Thyroid gland (tissue), 4 donors: ENCODE measurements around the gene BRAT1. TPM values are rescaled to one million over a fixed set of nuclear protein-coding genes. Genes with fewer than 3 reads are reported as not detected.

Source experiments
- DNase-seq, 2 donors: peaks; one replicate each; pipeline ENCODE4 v3.0.0-alpha.2; 2019
- H3K27ac ChIP-seq, 3 donors: fragments of 200-600 bp; sonication (generic); 1 replicate in 2 of 3; 2 replicates in 1 of 3; pipeline ENCODE4 v1.5.1; 2016 to 2019; ENCODE audit warnings: mild to moderate bottlenecking in 1 of 3, moderate library complexity in 1 of 3
- H3K27me3 ChIP-seq: fragments of 200-600 bp; sonication (generic); one replicate; pipeline ENCODE4 v1.5.1; 2019
- H3K36me3 ChIP-seq, 2 donors: fragments of 200-600 bp; sonication (generic); one replicate each; pipeline ENCODE4 v1.5.1; 2016 to 2019
- H3K4me1 ChIP-seq, 2 donors: fragments of 200-600 bp; sonication (generic); one replicate each; pipeline ENCODE4 v1.5.1; 2017 to 2019
- H3K4me3 ChIP-seq, 3 donors: fragments of 200-600 bp; sonication (generic); replicated peaks in 1 of 3; 1 replicate in 2 of 3; 2 replicates in 1 of 3; pipeline ENCODE4 v1.5.1; 2016; ENCODE audit warnings: mild to moderate bottlenecking in 1 of 3
- H3K9me3 ChIP-seq: fragments of 200-600 bp; sonication (generic); one replicate; pipeline ENCODE4 v1.5.1; 2017
- CTCF ChIP-seq, 6 experiments: fragments of 200-600 bp in 3 of 6; fragments of 450-650 bp in 3 of 6; sonication (generic) in 3 of 6; IDR thresholded peaks; one replicate each; pipeline ENCODE4 v1.5.1; 2016 to 2019; ENCODE audit warnings: antibody characterized with exemption in 6 of 6, mild to moderate bottlenecking in 2 of 6, inconsistent platforms in 1 of 6, moderate library complexity in 1 of 6
- POLR2A ChIP-seq, 2 donors: fragments of 450-650 bp; IDR thresholded peaks; one replicate each; pipeline ENCODE4 v1.6.1; 2017; ENCODE audit warnings: antibody characterized with exemption in 2 of 2, mild to moderate bottlenecking in 2 of 2, moderate library complexity in 1 of 2
- WGBS, 2 donors: methylation state at CpG; one replicate each; pipeline ENCODE4 v1.1.5; 2017; 5-methylcytosine and 5-hydroxymethylcytosine counted together
- intact Hi-C: fragments of 100-400 bp; cut with DNase I; formaldehyde crosslinking; loops from one replicate; pipeline ENCODE4 v1.15.1; 2023
- total RNA-seq, 4 donors: library from RNA; depleted of rRNA; stranded (reverse); fragments of >200 nt; gene quantifications; one replicate each; pipeline ENCODE4 v1.2.3, GENCODE V29; 2016

BRAT1 gene
- total RNA-seq, 4 donors from 2014 or later = 37.2 to 51.8 (median 45.6) TPM

- H3K27ac ChIP-seq = no peak overlapping the region
- H3K4me1 ChIP-seq = peaks cover 9 to 10% of the 10 kb centered on the region in 2 donors
- H3K9me3 ChIP-seq = no peaks in the 10 kb centered on the region
- no peak overlapping the region for H3K4me3 ChIP-seq
- no peak for TF ChIP-seq POLR2A (IDR thresholded peaks at IDR 0.05)
- TF ChIP-seq CTCF (IDR thresholded peaks at IDR 0.05) = no peak
- WGBS, 2 donors = 96 to 97% methylated on average over 8 of the region's 8 CpGs
- no peak for DNase-seq
- no peaks in the 10 kb centered on the region for H3K27me3 ChIP-seq
- intact Hi-C loops = loop anchor here (5.0 to 10.0 kb wide), 2 partner anchors 69 to 293 kb away; partner anchors contain the start of gene GNA12
- peaks cover 9 to 12% of the 10 kb centered on the region in 2 donors for H3K36me3 ChIP-seq
These were observed 3.9 kb downstream of the BRAT1 start for GRCh38 chr7:2551418-2551817.

GRCh38 chr7:2546776-2547586 is 8.3 kb downstream of the BRAT1 start:
- 94 to 96% methylated on average over 25 to 31 of the region's 31 CpGs for WGBS, 2 donors
- Histone ChIP-seq H3K36me3 (peaks cover 35 to 41% of the 10 kb centered on the region in 2 donors), H3K27me3 (no peaks in the 10 kb centered on the region), H3K4me1 (no peaks in the 10 kb centered on the region), H3K9me3 (no peaks in the 10 kb centered on the region), H3K4me3 (no peak overlapping the region), H3K27ac (no peak overlapping the region)
- no peak for TF ChIP-seq CTCF (IDR thresholded peaks at IDR 0.05)
- no peak for TF ChIP-seq POLR2A (IDR thresholded peaks at IDR 0.05)
- no peak for DNase-seq
- intact Hi-C loops = no loop called here

- no peak for DNase-seq
- no peaks in the 10 kb centered on the region for H3K4me1 ChIP-seq
- peaks cover 41% of the 10 kb centered on the region in 2 donors for H3K36me3 ChIP-seq
- intact Hi-C loops = no loop called here
- H3K27ac ChIP-seq = no peak overlapping the region
- 95% methylated on average over 7 to 20 of the region's 20 CpGs for WGBS, 2 donors
- H3K27me3 ChIP-seq = no peaks in the 10 kb centered on the region
- no peak for TF ChIP-seq CTCF (IDR thresholded peaks at IDR 0.05)
- no peak for TF ChIP-seq POLR2A (IDR thresholded peaks at IDR 0.05)
- H3K9me3 ChIP-seq = no peaks in the 10 kb centered on the region
- H3K4me3 ChIP-seq = no peak overlapping the region
These were observed 9.4 kb downstream of the BRAT1 start for GRCh38 chr7:2545746-2546425.

GRCh38 chr7:2544541-2545188 is 10.7 kb downstream of the BRAT1 start:
- 94% methylated on average over 20 to 21 of the region's 23 CpGs for whole genome bisulfite sequencing, 2 donors
- no peaks in the 10 kb centered on the region for H3K27me3 ChIP-seq
- H3K27ac ChIP-seq = no peak overlapping the region
- no peak for DNase-seq
- peaks cover 41 to 44% of the 10 kb centered on the region in 2 donors for H3K36me3 ChIP-seq
- no peaks in the 10 kb centered on the region for H3K4me1 ChIP-seq
- no peak overlapping the region for H3K4me3 ChIP-seq
- H3K9me3 ChIP-seq = no peaks in the 10 kb centered on the region
- intact Hi-C loops = no loop called here
- TF ChIP-seq POLR2A (IDR thresholded peaks at IDR 0.05) = no peak
- no peak for TF ChIP-seq CTCF (IDR thresholded peaks at IDR 0.05)
